ENCODE data around the gene SUMO3.

DNA sequence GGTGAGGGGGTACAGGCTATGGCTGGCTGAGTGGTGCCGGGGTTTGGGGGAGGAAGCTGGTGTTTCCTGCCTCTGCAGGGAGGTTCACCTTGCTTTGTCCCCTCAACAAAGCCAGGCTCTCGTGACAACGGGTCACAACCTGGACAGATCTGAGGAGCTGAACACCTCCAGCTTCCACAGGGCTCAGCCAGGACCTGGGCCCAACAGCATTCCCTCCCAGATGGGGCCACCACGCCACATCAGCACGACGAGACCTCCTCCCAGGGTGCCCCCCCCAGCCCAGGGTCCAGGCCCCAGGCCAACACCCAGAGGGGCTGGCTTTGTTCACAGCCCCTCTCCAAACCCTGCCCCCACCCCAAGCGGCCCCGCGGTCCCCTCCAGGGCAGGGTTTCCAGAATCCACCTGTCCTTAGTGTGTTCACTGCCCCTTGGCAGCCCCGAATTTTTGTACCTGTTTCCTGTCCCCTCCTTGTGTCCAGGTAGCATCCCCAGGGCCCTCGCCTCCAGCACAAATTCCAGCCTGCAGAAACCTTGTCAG lies 51.0 kb downstream of the SUMO3 start:
- no peak for TF ChIP-seq ZBTB33 (IDR thresholded peaks at IDR 0.05)
- TF ChIP-seq, protein P1, sequence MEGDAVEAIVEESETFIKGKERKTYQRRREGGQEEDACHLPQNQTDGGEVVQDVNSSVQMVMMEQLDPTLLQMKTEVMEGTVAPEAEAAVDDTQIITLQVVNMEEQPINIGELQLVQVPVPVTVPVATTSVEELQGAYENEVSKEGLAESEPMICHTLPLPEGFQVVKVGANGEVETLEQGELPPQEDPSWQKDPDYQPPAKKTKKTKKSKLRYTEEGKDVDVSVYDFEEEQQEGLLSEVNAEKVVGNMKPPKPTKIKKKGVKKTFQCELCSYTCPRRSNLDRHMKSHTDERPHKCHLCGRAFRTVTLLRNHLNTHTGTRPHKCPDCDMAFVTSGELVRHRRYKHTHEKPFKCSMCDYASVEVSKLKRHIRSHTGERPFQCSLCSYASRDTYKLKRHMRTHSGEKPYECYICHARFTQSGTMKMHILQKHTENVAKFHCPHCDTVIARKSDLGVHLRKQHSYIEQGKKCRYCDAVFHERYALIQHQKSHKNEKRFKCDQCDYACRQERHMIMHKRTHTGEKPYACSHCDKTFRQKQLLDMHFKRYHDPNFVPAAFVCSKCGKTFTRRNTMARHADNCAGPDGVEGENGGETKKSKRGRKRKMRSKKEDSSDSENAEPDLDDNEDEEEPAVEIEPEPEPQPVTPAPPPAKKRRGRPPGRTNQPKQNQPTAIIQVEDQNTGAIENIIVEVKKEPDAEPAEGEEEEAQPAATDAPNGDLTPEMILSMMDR (IDR thresholded peaks at IDR 0.05; ENCODE audit: low read depth, low read length, missing input control), result no peak
- TF ChIP-seq, protein P2, sequence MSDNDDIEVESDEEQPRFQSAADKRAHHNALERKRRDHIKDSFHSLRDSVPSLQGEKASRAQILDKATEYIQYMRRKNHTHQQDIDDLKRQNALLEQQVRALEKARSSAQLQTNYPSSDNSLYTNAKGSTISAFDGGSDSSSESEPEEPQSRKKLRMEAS (IDR thresholded peaks at IDR 0.05), result no peak
- TF ChIP-seq GABPA (IDR thresholded peaks at IDR 0.05 in 1 of 2, conservative IDR thresholded peaks at IDR 0.05 in 1 of 2), result no peak
